HG02885 (cell line): ENCODE results near the gene SCUBE2.

ENCODE experiments used
- ATAC-seq: cut with Tn5 transposase; IDR thresholded peaks from one replicate; pipeline ENCODE4 v1.9.1; 2021; ENCODE audit warnings: mild to moderate bottlenecking; ENCODE audit not compliant: unreplicated experiment, poor library complexity

Gene SCUBE2

GRCh38 chr11:9052316-9052715, 39.1 kb downstream of the SCUBE2 start:
- ATAC-seq: no peak

GRCh38 chr11:9049959-9050358, 41.4 kb downstream of the SCUBE2 start:
- ATAC-seq: no peak

GRCh38 chr11:9047964-9048523, 43.4 kb downstream of the SCUBE2 start:
- no peak for ATAC-seq

GRCh38 chr11:9046481-9046880, 44.9 kb downstream of the SCUBE2 start:
- ATAC-seq: no peak

GRCh38 chr11:9042488-9042887, 48.9 kb downstream of the SCUBE2 start:
- ATAC-seq: no peak

GRCh38 chr11:9041747-9042146, 49.7 kb downstream of the SCUBE2 start:
- ATAC-seq: no peak

- ATAC-seq: no peak
Observed at GRCh38 chr11:9040410-9040809, 51.0 kb downstream of the SCUBE2 start.

- no peak for ATAC-seq
Observed at GRCh38 chr11:9039863-9040262, 51.5 kb downstream of the SCUBE2 start.

GRCh38 chr11:9039198-9039597, 52.2 kb downstream of the SCUBE2 start:
- ATAC-seq: no peak

- no peak for ATAC-seq
Observed at GRCh38 chr11:9038541-9038940, 52.9 kb downstream of the SCUBE2 start.

GRCh38 chr11:9037963-9038362, 53.4 kb downstream of the SCUBE2 start:
- ATAC-seq: no peak

- no peak for ATAC-seq
Observed at GRCh38 chr11:9037046-9037780, 54.2 kb downstream of the SCUBE2 start.

- ATAC-seq: no peak
Observed at GRCh38 chr11:9030601-9031000, 60.8 kb downstream of the SCUBE2 start.

- ATAC-seq: no peak
Observed at GRCh38 chr11:9029422-9029821, 62.0 kb downstream of the SCUBE2 start.

GRCh38 chr11:9028581-9028980, 62.8 kb downstream of the SCUBE2 start:
- no peak for ATAC-seq

- no peak for ATAC-seq
Observed at GRCh38 chr11:9025101-9025850, 66.1 kb downstream of the SCUBE2 start.

- ATAC-seq: no peak
Observed at GRCh38 chr11:9022961-9023680, 68.3 kb downstream of the SCUBE2 start.

GRCh38 chr11:9020916-9021315, 70.5 kb downstream of the SCUBE2 start:
- no peak for ATAC-seq

- no peak for ATAC-seq
Observed at GRCh38 chr11:9019861-9020260, 71.5 kb downstream of the SCUBE2 start.

GRCh38 chr11:9017773-9018172, 73.6 kb downstream of the SCUBE2 start:
- ATAC-seq: no peak
